GM12878 (cell line): ENCODE results near the gene CRYL1.

Source experiments
- EP300 ChIP-seq, 2 experiments: fragments of 150-350 bp in 1 of 2; IDR thresholded peaks; 2 replicates each; pipeline ENCODE4 v1.6.1; 2011 to 2012; ENCODE audit warnings: low read depth in 2 of 2, low read length in 2 of 2, borderline replicate concordance in 1 of 2, improper control_type of control experiment in 1 of 2, inconsistent platforms in 1 of 2; ENCODE audit not compliant: control insufficient read depth in 1 of 2
- EZH2 ChIP-seq: IDR thresholded peaks from 2 replicates; pipeline ENCODE4 v1.6.1; 2012; ENCODE audit warnings: low read depth, mild to moderate bottlenecking, control low read depth, inconsistent platforms, low read length, borderline replicate concordance; ENCODE audit not compliant: control insufficient read depth

DNA sequence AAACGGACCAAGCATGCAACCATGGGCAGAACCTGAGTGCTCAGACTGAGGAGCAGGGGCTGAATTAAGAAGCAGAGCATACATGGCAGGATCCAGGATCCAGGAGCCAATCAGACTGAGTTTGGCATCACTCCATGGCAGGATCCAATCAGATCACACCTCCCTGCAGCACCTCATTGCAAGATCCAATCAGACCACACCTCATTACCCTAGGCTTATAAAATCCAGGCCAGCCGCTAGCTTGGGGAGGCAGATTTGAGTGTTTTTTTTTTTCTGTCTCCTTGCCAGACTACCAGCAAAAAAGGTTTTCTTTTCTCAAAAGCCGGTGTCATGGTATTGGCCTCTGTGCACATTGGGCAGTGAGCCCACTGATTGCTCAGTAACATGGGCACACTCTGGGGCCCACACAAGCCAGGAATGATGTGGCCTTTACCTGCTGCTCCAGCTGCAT, 165.6 kb downstream of the CRYL1 start:
- TF ChIP-seq EP300 (IDR thresholded peaks at IDR 0.05; ENCODE audit: borderline replicate concordance in 1 of 2, control insufficient read depth in 1 of 2, low read depth in 2 of 2, low read length in 2 of 2) (no peak), EZH2 (no peak)
